Measurements from ENCODE around the gene SCGN. TPM values are rescaled to one million over a fixed set of nuclear protein-coding genes. Genes with fewer than 3 reads are reported as not detected.

Gene SCGN
- total RNA-seq, 1 experiment from 2014 or later: not detected

DNA sequence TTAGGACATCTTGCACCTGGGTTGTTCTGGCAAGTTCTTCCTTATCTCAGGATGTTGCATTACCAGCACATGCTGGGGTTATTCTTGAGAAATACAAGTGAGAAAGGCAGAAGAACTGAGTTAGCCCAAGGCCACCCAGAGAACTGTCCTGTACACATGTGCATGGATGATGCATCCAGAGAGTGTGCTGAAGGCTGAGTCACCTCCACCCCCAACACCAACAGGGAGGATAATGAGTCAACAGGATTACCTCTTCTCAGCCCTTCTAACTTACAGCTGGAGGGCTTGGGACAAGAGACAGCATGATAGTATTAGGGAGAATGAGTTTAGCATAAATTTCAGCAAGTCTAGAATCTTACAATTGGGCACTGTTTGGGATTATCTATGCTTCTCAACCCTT lies 8.5 kb downstream of the SCGN start:
- H3K4me3 Mint-ChIP-seq: no peak overlapping the region
- H3K9me3 Mint-ChIP-seq: no peaks in the 10 kb centered on the region
- DNase-seq (ENCODE audit: low spot score) (no peak), ATAC-seq (no peak)
- TF ChIP-seq GABPB1 (CRISPR knock-in tag; IDR thresholded peaks at IDR 0.05): peak; percentile 59
- no peak for TF ChIP-seq ZNF423 (CRISPR knock-in tag; IDR thresholded peaks at IDR 0.05)
- no peaks in the 10 kb centered on the region for H3K36me3 Mint-ChIP-seq
- H3K27ac Mint-ChIP-seq: no peak overlapping the region
- POLR2A ChIA-PET: no interaction called here
- H3K4me1 Mint-ChIP-seq: no peaks in the 10 kb centered on the region
- H3K27me3 Mint-ChIP-seq (ENCODE audit: low read depth): no peaks in the 10 kb centered on the region; the same call in 1 of the 2 replicates
- CTCF ChIA-PET: interaction anchor here (1.2 kb wide), 1 partner anchor 11 kb away, joined by 3 read pairs; no protein-coding TSS in a partner anchor

DNA sequence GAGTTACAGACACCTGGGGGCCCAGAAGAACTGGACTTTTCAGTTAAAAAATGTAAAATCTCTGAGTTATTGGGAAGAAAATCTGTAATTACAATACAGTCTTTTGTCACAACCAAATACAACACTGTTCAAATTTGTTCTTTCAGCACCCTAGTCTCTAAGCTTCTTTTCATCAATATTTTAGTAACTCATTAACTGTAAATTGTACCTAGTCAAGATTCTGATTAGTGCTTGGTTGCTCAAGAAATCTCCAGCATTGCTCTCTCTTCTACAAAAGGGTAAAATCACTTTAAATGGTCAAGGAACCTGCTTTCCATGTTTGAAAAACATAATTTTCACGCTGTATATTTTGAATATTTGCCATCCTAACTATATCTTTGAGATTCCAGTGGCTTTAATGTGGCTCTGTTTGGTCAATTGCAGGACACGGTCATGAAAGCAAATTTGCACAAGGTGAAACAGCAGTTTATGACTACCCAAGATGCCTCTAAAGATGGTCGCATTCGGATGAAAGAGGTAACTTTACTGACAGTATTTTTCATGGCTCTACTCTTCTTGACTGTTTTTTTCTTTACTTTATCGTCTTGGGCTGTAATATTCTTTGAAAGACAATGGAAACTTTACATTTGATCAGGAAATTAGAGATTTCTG lies 9.2 kb downstream of the SCGN start:
- Mint-ChIP-seq H3K4me1 (no peaks in the 10 kb centered on the region), H3K4me3 (no peak overlapping the region), H3K9me3 (no peaks in the 10 kb centered on the region), H3K36me3 (no peaks in the 10 kb centered on the region), H3K27ac (no peak overlapping the region), H3K27me3 (ENCODE audit: low read depth) (no peaks in the 10 kb centered on the region; the same call in 1 of the 2 replicates)
- DNase-seq (ENCODE audit: low spot score) (no peak), ATAC-seq (no peak)
- ChIA-PET POLR2A (no interaction called here), CTCF (no interaction called here)
- no peak for TF ChIP-seq ESRRA (CRISPR knock-in tag; IDR thresholded peaks at IDR 0.05; ENCODE audit: borderline replicate concordance)
- TF ChIP-seq NR2C2 (CRISPR knock-in tag; IDR thresholded peaks at IDR 0.05): no peak
- TF ChIP-seq TEAD1 (CRISPR knock-in tag; IDR thresholded peaks at IDR 0.05): no peak

DNA sequence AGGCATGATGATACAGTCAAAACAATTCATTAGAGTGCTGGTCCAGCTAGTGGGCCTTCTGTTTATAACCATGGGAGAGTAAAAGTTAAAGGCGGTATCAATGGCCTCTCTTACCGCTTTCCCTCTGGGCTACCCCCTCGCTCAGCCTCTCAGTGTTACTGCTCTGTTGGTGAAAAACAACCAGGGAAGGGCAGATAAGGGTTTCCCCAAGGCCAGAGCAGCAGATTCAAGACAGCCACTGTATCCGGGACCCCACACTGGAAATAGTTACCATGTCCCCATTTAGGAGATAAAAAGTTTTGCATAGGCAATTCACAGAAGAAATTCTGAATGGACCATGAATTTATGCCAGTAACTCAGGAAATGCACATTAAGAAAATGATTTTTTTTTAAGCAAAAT lies 13.4 kb downstream of the SCGN start:
- TF ChIP-seq GABPB1 (CRISPR knock-in tag; IDR thresholded peaks at IDR 0.05) (no peak), CBFB (CRISPR knock-in tag; IDR thresholded peaks at IDR 0.05; ENCODE audit: low read depth) (no peak), ZBTB21 (CRISPR knock-in tag; IDR thresholded peaks at IDR 0.05; ENCODE audit: borderline replicate concordance) (no peak), NR2C2 (CRISPR knock-in tag; IDR thresholded peaks at IDR 0.05) (no peak), NFATC4 (CRISPR knock-in tag; IDR thresholded peaks at IDR 0.05) (no peak), FOXJ3 (CRISPR knock-in tag; IDR thresholded peaks at IDR 0.05; ENCODE audit: borderline replicate concordance) (no peak)
- TF ChIP-seq, protein P1, sequence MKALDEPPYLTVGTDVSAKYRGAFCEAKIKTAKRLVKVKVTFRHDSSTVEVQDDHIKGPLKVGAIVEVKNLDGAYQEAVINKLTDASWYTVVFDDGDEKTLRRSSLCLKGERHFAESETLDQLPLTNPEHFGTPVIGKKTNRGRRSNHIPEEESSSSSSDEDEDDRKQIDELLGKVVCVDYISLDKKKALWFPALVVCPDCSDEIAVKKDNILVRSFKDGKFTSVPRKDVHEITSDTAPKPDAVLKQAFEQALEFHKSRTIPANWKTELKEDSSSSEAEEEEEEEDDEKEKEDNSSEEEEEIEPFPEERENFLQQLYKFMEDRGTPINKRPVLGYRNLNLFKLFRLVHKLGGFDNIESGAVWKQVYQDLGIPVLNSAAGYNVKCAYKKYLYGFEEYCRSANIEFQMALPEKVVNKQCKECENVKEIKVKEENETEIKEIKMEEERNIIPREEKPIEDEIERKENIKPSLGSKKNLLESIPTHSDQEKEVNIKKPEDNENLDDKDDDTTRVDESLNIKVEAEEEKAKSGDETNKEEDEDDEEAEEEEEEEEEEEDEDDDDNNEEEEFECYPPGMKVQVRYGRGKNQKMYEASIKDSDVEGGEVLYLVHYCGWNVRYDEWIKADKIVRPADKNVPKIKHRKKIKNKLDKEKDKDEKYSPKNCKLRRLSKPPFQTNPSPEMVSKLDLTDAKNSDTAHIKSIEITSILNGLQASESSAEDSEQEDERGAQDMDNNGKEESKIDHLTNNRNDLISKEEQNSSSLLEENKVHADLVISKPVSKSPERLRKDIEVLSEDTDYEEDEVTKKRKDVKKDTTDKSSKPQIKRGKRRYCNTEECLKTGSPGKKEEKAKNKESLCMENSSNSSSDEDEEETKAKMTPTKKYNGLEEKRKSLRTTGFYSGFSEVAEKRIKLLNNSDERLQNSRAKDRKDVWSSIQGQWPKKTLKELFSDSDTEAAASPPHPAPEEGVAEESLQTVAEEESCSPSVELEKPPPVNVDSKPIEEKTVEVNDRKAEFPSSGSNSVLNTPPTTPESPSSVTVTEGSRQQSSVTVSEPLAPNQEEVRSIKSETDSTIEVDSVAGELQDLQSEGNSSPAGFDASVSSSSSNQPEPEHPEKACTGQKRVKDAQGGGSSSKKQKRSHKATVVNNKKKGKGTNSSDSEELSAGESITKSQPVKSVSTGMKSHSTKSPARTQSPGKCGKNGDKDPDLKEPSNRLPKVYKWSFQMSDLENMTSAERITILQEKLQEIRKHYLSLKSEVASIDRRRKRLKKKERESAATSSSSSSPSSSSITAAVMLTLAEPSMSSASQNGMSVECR (CRISPR knock-in tag; IDR thresholded peaks at IDR 0.05; ENCODE audit: borderline replicate concordance): no peak
- Mint-ChIP-seq H3K4me1 (no peaks in the 10 kb centered on the region), H3K4me3 (no peak overlapping the region), H3K36me3 (no peaks in the 10 kb centered on the region), H3K9me3 (no peaks in the 10 kb centered on the region), H3K27me3 (ENCODE audit: low read depth) (no peaks in the 10 kb centered on the region; the same call in 1 of the 2 replicates), H3K27ac (no peak overlapping the region)
- ATAC-seq (no peak), DNase-seq (ENCODE audit: low spot score) (no peak)
- ChIA-PET POLR2A (no interaction called here), CTCF (interaction anchor here (1.0 kb wide), 1 partner anchor 53 kb away, joined by 3 read pairs; no protein-coding TSS in a partner anchor)

DNA sequence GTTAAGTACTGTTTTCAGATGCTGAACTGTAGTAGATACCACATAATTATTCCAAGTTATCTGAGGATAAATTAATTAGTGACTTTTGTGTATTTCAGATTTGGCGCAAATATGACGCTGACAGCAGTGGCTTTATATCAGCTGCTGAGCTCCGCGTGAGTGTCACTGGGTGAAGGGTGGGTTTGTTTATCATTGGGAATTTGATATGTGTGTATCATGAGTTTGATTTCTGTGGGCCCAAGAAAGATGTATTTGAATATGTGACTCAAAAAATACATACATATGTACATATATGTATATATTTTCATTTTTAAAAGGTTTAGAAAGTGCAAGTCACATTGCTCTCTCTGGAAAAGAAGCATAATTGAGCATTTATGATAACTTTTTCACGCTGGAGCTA lies 17.4 kb downstream of the SCGN start:
- Mint-ChIP-seq H3K4me3 (no peak overlapping the region), H3K27ac (no peak overlapping the region), H3K27me3 (ENCODE audit: low read depth) (no peaks in the 10 kb centered on the region), H3K9me3 (no peaks in the 10 kb centered on the region), H3K36me3 (no peaks in the 10 kb centered on the region), H3K4me1 (no peaks in the 10 kb centered on the region)
- ChIA-PET POLR2A (no interaction called here), CTCF (no interaction called here)
- ATAC-seq (no peak), DNase-seq (ENCODE audit: low spot score) (no peak)
- TF ChIP-seq FOXP1 (CRISPR knock-in tag; IDR thresholded peaks at IDR 0.05; ENCODE audit: borderline replicate concordance) (no peak), ZNF317 (CRISPR knock-in tag; IDR thresholded peaks at IDR 0.05; ENCODE audit: borderline replicate concordance, low read depth) (no peak), NFYB (CRISPR knock-in tag; conservative IDR thresholded peaks at IDR 0.05; ENCODE audit: low read depth) (no peak), JAZF1 (CRISPR knock-in tag; IDR thresholded peaks at IDR 0.05) (no peak), IRF2 (CRISPR knock-in tag; IDR thresholded peaks at IDR 0.05; ENCODE audit: borderline replicate concordance, low read depth) (no peak), MYBL2 (CRISPR knock-in tag; IDR thresholded peaks at IDR 0.05) (no peak), GTF2I (CRISPR knock-in tag; conservative IDR thresholded peaks at IDR 0.05) (no peak)
- TF ChIP-seq, protein P2, sequence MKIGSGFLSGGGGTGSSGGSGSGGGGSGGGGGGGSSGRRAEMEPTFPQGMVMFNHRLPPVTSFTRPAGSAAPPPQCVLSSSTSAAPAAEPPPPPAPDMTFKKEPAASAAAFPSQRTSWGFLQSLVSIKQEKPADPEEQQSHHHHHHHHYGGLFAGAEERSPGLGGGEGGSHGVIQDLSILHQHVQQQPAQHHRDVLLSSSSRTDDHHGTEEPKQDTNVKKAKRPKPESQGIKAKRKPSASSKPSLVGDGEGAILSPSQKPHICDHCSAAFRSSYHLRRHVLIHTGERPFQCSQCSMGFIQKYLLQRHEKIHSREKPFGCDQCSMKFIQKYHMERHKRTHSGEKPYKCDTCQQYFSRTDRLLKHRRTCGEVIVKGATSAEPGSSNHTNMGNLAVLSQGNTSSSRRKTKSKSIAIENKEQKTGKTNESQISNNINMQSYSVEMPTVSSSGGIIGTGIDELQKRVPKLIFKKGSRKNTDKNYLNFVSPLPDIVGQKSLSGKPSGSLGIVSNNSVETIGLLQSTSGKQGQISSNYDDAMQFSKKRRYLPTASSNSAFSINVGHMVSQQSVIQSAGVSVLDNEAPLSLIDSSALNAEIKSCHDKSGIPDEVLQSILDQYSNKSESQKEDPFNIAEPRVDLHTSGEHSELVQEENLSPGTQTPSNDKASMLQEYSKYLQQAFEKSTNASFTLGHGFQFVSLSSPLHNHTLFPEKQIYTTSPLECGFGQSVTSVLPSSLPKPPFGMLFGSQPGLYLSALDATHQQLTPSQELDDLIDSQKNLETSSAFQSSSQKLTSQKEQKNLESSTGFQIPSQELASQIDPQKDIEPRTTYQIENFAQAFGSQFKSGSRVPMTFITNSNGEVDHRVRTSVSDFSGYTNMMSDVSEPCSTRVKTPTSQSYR (CRISPR knock-in tag; IDR thresholded peaks at IDR 0.05): no peak
- TF ChIP-seq, protein P3, sequence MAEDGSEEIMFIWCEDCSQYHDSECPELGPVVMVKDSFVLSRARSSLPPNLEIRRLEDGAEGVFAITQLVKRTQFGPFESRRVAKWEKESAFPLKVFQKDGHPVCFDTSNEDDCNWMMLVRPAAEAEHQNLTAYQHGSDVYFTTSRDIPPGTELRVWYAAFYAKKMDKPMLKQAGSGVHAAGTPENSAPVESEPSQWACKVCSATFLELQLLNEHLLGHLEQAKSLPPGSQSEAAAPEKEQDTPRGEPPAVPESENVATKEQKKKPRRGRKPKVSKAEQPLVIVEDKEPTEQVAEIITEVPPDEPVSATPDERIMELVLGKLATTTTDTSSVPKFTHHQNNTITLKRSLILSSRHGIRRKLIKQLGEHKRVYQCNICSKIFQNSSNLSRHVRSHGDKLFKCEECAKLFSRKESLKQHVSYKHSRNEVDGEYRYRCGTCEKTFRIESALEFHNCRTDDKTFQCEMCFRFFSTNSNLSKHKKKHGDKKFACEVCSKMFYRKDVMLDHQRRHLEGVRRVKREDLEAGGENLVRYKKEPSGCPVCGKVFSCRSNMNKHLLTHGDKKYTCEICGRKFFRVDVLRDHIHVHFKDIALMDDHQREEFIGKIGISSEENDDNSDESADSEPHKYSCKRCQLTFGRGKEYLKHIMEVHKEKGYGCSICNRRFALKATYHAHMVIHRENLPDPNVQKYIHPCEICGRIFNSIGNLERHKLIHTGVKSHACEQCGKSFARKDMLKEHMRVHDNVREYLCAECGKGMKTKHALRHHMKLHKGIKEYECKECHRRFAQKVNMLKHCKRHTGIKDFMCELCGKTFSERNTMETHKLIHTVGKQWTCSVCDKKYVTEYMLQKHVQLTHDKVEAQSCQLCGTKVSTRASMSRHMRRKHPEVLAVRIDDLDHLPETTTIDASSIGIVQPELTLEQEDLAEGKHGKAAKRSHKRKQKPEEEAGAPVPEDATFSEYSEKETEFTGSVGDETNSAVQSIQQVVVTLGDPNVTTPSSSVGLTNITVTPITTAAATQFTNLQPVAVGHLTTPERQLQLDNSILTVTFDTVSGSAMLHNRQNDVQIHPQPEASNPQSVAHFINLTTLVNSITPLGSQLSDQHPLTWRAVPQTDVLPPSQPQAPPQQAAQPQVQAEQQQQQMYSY (CRISPR knock-in tag; IDR thresholded peaks at IDR 0.05): no peak
